GM18526 (cell line): Measurements from ENCODE around the gene HNRNPA1L2.

Source experiments
- POLR2A ChIP-seq: IDR thresholded peaks from 3 replicates; pipeline ENCODE4 v1.6.1; 2011; ENCODE audit not compliant: insufficient read length; ENCODE audit errors: extremely low read depth

HNRNPA1L2 gene

DNA sequence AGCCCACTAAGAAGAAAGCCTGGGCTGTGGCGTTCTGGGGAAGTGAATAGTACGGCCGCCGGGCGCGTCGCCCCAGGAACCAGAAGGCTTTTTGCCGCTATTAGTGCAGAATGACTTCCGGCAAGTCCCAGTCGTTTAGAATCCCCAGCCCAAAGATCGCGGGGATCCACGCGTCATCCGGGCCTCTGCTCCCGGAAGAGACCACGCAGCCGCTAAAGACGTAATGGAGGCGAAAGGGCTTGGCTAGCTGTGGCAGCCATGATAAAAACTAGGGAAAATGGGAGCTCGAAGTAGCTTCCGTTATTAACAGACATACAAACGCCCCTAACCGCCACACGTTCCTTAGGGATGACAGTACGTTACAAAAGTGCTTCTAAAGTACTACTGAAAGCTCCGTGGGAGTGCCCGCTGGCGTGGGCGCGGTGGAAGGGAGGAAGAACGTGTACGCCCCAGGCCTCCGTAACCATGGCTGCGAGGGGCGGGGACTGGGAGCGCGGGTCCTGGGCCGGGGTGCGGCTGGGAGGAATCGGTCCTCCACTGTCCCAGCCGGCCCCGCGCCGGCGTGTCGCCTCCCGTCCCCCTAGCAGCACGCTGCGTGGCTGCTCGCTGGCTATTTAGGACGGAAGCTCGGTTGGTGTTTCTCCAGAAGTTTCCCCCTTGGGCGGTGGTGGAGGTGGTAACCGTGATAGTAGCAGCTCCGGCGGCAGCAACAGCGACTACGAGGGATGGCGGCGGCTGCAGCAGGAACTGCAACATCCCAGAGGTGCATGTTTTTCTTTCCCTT lies 10.2 kb downstream of the HNRNPA1L2 start, which contains the start of gene SUGT1:
TSS of gene SUGT1 (plus strand) at position 641 of the 784 bp plus-strand sequence. CDS start at position 726, 85 bp downstream.
- peak; percentile 85 for TF ChIP-seq POLR2A

DNA sequence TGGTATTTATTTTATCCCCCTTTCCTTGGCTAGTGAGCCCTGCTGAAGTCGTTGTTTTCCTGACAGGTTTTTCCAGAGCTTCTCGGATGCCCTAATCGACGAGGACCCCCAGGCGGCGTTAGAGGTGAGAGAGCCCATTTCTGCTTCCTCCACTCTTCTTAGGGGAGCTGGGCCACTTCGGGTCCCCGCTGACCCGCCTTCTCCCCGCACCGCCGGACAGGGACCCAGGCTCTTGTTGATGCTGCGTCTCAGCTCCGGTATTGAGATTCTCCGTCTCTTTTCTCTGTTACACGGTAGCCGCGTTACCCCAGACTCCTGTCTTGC lies 10.7 kb downstream of the HNRNPA1L2 start:
- no peak for TF ChIP-seq POLR2A

DNA sequence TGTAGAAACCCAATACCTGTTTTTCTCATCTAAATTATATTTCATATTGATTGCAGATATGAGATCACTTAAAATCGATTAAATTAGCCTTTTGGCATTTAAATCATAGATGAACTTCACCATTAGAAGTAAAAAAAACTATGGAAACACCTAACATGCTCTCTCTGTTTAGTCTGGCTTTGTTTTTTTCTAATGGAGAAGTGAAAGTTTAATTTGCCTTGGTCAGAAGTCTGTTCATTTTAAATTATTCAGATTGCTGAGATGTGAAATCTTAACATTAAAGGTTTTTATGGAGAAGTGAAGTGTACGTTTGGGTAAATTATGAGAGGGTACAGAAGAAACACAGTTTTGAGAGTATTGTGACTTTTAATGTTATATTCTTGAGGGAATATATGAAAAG lies 17.1 kb downstream of the HNRNPA1L2 start:
- no peak for TF ChIP-seq POLR2A

DNA sequence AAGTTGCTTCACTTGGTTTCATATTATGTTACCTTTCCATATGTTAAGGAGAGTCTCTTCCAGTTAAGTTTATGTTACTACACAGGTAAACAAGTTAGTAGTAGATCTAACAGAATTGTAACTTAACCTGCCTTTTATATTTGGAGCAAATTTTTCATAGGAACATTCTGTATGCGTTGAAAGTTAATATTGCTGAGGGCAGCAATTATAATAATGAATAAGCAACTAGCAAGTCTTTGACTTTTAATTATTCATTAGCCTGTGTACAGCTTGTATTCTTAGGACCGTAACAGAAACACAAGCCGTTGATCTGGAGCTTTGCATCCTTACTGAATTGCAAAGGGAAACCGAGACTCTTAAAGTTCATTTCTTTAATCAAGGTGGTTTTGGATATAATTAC lies 22.0 kb downstream of the HNRNPA1L2 start:
- TF ChIP-seq POLR2A, result no peak

DNA sequence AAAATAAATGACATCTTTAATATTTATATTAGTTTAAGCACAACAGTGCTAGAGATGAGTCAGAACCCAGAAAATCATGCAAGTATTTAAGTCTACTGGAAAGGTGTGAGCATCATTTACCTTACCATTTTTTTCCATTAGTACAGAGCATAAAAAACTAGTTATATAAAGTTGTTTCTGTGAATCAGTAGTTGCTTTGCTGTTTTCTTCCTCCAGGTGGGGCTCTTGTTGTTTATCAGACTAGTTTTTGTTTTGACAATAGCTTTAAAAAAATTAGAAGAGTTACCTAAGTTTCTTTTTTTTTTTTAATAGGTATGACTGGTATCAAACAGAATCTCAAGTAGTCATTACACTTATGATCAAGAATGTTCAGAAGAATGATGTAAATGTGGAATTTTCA lies 23.1 kb downstream of the HNRNPA1L2 start:
- TF ChIP-seq POLR2A, result no peak

DNA sequence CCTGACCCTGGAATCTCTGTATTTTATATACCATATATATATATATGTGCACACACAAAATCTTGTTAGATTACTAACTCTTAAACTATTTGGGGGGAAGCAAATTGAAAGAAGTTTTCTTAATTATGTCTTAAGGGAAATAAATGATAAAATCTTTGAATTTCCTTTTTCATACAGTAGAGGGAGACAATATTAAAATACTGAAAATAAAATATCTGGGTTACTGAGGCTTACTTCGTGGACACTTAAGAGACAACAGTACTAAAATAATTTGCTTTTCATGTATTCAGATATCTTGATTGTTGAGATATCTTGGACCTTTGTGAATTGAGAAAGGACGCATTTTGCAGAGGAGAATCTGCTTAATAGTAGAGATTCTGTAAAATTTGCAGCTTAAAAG lies 27.4 kb downstream of the HNRNPA1L2 start:
- no peak for TF ChIP-seq POLR2A

DNA sequence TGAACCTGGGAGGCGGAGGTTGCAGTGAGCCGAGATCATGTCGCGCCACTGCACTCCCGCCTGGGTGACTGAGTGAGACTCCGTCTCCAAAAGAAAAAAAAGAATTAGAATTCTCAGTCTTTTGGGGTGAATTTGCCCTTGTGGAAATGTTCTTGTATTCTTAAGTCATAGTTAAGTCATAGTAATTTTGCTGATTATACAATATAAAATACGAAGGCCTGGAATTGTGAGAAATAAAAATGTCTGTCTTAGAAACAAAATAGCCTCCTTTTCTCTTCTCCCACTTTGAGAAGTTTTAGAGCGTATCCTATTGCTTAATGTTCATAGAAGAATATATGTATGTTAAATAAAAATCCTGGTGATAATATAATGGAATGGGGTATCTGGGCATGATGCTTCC lies 28.5 kb downstream of the HNRNPA1L2 start:
- TF ChIP-seq POLR2A, result no peak

DNA sequence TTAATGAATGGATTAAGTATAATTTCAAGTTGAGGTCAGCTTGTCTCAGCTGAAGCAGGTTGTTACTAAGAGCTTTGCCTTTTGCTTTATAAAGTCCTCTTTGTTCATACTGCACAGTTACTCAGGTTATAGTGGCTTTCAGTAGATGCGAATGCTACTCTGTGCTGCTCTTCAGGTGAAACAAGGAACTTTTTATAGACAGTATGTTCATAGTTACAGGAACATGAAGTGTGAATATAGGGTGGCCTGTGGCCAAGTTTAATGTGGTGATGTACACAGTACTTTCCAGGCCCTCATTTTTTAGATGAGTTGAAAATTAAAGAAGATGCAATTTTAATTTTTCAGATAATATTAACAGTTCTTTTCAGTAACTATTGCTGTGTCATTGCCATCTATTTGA lies 31.2 kb downstream of the HNRNPA1L2 start:
- no peak for TF ChIP-seq POLR2A

DNA sequence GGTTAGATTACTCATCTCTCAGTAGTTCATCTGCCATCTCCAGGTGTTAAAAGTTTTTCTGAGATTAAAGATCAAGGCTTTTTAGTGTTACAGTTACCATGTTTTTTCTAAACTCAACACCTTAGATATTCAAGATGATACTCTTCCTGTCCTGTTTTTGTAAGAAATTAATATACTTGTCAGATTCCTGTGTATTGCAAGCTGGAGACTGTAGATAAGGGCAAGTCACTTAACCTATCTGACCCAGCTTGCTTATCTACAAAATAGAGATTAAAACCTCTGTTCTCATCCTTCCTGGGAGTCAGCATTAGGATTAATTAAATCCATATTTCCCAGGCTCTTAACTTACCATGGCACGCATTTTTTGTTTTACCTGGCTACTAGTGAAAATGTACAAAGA lies 35.6 kb downstream of the HNRNPA1L2 start:
- TF ChIP-seq POLR2A, result no peak

DNA sequence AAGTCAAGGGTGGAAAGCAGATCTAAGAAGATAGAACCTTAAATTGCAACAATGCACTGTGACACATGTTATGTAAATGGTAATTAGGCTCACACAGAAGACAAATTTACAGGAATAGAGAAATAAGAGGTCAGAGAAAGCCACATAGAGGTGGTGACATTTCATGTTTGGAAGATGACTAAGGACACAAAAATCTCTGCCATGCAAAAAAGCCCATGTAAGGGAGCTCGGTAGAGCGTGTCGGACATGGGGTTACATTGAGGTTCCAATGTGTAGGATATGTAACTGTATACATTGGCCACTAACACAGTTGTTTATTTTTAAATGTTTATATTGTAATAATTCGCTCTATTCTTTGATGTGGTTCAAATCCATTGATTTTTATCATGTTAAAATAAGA lies 44.1 kb downstream of the HNRNPA1L2 start:
- TF ChIP-seq POLR2A, result no peak
